GM21423 (cell line): ENCODE results near the gene OAS1.

Experiments
- ATAC-seq: cut with Tn5 transposase; IDR thresholded peaks from one replicate; pipeline ENCODE4 v1.9.1; 2021; ENCODE audit warnings: mild to moderate bottlenecking, moderate library complexity; ENCODE audit not compliant: unreplicated experiment

Gene OAS1

DNA sequence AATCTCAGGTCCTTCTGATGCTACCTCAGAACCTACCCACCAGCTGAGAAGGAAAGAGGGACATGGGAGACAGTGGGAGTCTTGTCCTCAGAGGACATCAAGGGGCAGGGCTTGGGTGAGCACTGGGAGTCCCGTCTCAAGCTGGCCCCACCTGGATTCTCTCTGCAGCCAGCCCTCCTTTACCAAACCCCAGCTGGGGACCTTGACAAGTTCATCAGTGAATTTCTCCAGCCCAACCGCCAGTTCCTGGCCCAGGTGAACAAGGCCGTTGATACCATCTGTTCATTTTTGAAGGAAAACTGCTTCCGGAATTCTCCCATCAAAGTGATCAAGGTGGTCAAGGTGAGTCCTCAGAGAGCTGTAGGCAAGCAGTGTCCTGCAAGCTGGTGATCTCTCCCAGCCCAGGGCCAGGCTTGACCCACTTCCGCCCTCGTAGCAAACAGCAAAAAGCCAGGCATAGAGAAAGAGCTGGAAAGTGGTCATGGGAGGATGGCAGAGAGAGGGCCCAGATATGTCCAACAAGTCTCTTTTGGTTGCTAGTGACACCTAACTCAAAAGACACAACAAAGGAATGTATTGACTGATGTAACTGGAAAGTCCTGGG lies 57.4 kb downstream of the OAS1 start:
- no peak for ATAC-seq

DNA sequence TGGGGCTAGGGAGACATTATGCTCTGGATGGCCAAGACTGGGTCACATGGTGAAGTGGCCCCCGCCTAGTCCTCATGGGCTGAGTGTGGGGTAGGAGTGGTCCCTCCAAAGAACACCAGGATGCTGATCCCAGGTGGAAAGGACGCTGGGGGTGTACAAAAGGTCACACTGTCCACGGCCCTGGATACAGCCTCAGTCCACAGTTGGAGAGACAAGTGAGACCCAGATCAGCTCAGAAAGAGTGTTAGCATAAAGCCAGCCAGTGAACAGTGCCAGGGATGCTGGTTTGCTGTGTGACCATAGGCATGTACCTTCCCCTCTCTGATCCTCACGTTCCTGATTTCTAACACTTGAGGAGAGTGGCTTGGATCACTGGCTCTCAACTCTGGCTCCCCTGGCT lies 58.2 kb downstream of the OAS1 start:
- no peak for ATAC-seq

DNA sequence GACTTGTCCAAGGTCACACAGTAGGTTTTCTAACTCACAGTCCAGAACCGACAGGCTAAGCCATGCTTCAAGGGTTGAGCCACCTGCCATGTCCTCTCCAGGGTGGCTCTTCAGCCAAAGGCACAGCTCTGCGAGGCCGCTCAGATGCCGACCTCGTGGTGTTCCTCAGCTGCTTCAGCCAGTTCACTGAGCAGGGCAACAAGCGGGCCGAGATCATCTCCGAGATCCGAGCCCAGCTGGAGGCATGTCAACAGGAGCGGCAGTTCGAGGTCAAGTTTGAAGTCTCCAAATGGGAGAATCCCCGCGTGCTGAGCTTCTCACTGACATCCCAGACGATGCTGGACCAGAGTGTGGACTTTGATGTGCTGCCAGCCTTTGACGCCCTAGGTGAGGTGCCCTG lies 58.9 kb downstream of the OAS1 start:
- no peak for ATAC-seq

DNA sequence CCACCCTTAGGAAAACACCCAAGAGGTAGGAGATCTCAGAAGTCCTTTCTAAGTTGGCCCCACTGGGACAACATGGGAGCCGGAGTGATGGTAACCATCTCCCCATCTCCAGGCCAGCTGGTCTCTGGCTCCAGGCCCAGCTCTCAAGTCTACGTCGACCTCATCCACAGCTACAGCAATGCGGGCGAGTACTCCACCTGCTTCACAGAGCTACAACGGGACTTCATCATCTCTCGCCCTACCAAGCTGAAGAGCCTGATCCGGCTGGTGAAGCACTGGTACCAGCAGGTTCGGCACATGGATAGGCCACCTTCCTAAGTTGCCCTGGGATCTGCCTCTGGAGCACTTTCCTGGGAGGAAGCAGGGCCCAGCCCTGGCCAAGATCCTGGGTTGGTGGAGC lies 60.5 kb downstream of the OAS1 start:
- no peak for ATAC-seq

DNA sequence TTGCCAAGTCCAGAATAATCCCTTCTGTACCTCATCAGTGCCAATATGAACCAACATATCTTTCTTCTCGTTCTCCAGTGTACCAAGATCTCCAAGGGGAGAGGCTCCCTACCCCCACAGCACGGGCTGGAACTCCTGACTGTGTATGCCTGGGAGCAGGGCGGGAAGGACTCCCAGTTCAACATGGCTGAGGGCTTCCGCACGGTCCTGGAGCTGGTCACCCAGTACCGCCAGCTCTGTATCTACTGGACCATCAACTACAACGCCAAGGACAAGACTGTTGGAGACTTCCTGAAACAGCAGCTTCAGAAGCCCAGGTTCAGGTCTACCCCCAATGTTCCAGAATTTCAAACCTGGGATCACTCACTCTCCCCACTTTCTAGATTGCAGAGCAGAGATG lies 61.1 kb downstream of the OAS1 start:
- ATAC-seq, result no peak
